Gastrocnemius medialis (tissue), 4 donors: ENCODE data around the gene GRIK3. TPM values are rescaled to one million over a fixed set of nuclear protein-coding genes. Genes with fewer than 3 reads are reported as not detected.

Experiments
- ATAC-seq, 2 donors: fragments of 150-250 bp; one replicate each; pipeline ENCODE4 v1.9.1; 2016
- DNase-seq, 2 donors: peaks; one replicate each; pipeline ENCODE4 v3.0.0-alpha.2; 2019
- H3K27ac ChIP-seq, 4 donors: fragments of 200-600 bp; sonication (generic); 1 replicate in 1 of 4; 2 replicates in 3 of 4; pipeline ENCODE4 v1.5.1; 2016 to 2018; ENCODE audit warnings: mild to moderate bottlenecking in 2 of 4, moderate library complexity in 1 of 4
- H3K27me3 ChIP-seq, 3 donors: fragments of 200-600 bp; sonication (generic) in 2 of 3; 1 replicate in 1 of 3; 2 replicates in 2 of 3; pipeline versions ENCODE4 v1.5.1 to v1.6.0; 2016 to 2019; ENCODE audit warnings: mild to moderate bottlenecking in 1 of 3, moderate library complexity in 1 of 3
- H3K36me3 ChIP-seq, 2 donors: fragments of 200-600 bp; sonication (generic) in 1 of 2; one replicate each; pipeline ENCODE4 v1.5.1; 2017 to 2018
- H3K4me1 ChIP-seq, 2 donors: fragments of 200-600 bp; sonication (generic) in 1 of 2; one replicate each; pipeline ENCODE4 v1.5.1; 2016 to 2017; ENCODE audit warnings: mild to moderate bottlenecking in 2 of 2
- H3K4me3 ChIP-seq, 4 donors: fragments of 200-600 bp; sonication (generic) in 3 of 4; 1 replicate in 1 of 4; 2 replicates in 3 of 4; pipeline ENCODE4 v1.5.1; 2016 to 2019; ENCODE audit warnings: mild to moderate bottlenecking in 2 of 4
- H3K9me3 ChIP-seq, 3 donors: fragments of 200-600 bp; sonication (generic) in 2 of 3; 1 replicate in 1 of 3; 2 replicates in 2 of 3; pipeline ENCODE4 v1.5.1; 2016 to 2019
- POLR2A ChIP-seq, 2 donors: fragments of 450-650 bp; IDR thresholded peaks; one replicate each; pipeline ENCODE4 v1.6.1; 2017; ENCODE audit warnings: antibody characterized with exemption in 2 of 2, mild to moderate bottlenecking in 2 of 2, moderate library complexity in 2 of 2
- in situ Hi-C, 4 donors: fragments of 200-750 bp; cut with MboI; loops; one replicate each; pipeline versions ENCODE4 v1.15.0 to v1.8.0; 2017; ENCODE audit warnings: low sequenced_read_pairs in 4 of 4
- intact Hi-C: fragments of 100-400 bp; cut with DNase I; formaldehyde crosslinking; loops from one replicate; pipeline ENCODE4 v1.15.1; 2023; ENCODE audit warnings: low total_unique reads
- total RNA-seq, 4 donors: library from RNA; depleted of rRNA; stranded (reverse); fragments of >200 nt; gene quantifications; one replicate each; pipeline versions ENCODE4 v1.1.0 to v1.2.3, GENCODE V29; 2016
- TF ChIP-seq, protein P1 (sequence below), 5 experiments: fragments of 450-650 bp in 3 of 5; fragments of 200-600 bp in 2 of 5; sonication (generic) in 2 of 5; IDR thresholded peaks in 4 of 5; conservative IDR thresholded peaks in 1 of 5; 1 replicate in 4 of 5; 2 replicates in 1 of 5; pipeline ENCODE4 v1.5.1; 2016 to 2019; ENCODE audit warnings: antibody characterized with exemption in 5 of 5, mild to moderate bottlenecking in 3 of 5, moderate library complexity in 3 of 5

Gene GRIK3
- total RNA-seq, 4 donors from 2014 or later = 0.13 to 0.22 (median 0.13) TPM; not detected in 1

- no peaks in the 10 kb centered on the region for H3K9me3 ChIP-seq
- intact Hi-C loops = no loop called here
These were observed 242.0 kb downstream of the GRIK3 start for GRCh38 chr1:36792292-36792691.

GRCh38 chr1:36790191-36790590 is 244.1 kb downstream of the GRIK3 start:
- ATAC-seq (no peak), DNase-seq (no peak)
- no peak for TF ChIP-seq POLR2A (IDR thresholded peaks at IDR 0.05)
- TF ChIP-seq, protein P1, sequence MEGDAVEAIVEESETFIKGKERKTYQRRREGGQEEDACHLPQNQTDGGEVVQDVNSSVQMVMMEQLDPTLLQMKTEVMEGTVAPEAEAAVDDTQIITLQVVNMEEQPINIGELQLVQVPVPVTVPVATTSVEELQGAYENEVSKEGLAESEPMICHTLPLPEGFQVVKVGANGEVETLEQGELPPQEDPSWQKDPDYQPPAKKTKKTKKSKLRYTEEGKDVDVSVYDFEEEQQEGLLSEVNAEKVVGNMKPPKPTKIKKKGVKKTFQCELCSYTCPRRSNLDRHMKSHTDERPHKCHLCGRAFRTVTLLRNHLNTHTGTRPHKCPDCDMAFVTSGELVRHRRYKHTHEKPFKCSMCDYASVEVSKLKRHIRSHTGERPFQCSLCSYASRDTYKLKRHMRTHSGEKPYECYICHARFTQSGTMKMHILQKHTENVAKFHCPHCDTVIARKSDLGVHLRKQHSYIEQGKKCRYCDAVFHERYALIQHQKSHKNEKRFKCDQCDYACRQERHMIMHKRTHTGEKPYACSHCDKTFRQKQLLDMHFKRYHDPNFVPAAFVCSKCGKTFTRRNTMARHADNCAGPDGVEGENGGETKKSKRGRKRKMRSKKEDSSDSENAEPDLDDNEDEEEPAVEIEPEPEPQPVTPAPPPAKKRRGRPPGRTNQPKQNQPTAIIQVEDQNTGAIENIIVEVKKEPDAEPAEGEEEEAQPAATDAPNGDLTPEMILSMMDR (IDR thresholded peaks at IDR 0.05 in 4 of 5, conservative IDR thresholded peaks at IDR 0.05 in 1 of 5) = no peak
- H3K9me3 ChIP-seq = no peaks in the 10 kb centered on the region
- in situ Hi-C loops (no loop called here), intact Hi-C loops (no loop called here)
- H3K27me3 ChIP-seq = peaks cover 0 to 9% (median 0%) of the 10 kb centered on the region in 3 donors
- no peaks in the 10 kb centered on the region for H3K4me1 ChIP-seq
- H3K4me3 ChIP-seq = no peak overlapping the region
- H3K36me3 ChIP-seq = no peaks in the 10 kb centered on the region
- H3K27ac ChIP-seq = no peak overlapping the region

More at GRCh38 chr1:36792292-36792691, 242.0 kb downstream of the GRIK3 start:
- no peak for ATAC-seq
- Histone ChIP-seq H3K4me3 (no peak overlapping the region), H3K36me3 (no peaks in the 10 kb centered on the region), H3K27ac (no peak overlapping the region), H3K27me3 (peaks cover 0 to 9% (median 0%) of the 10 kb centered on the region in 3 donors), H3K4me1 (no peaks in the 10 kb centered on the region)
- TF ChIP-seq POLR2A (IDR thresholded peaks at IDR 0.05) = no peak
- TF ChIP-seq, protein P1 (IDR thresholded peaks at IDR 0.05 in 4 of 5, conservative IDR thresholded peaks at IDR 0.05 in 1 of 5) = no peak
- no peak for DNase-seq
- in situ Hi-C loops = no loop called here

- Histone ChIP-seq H3K4me3 (no peak overlapping the region), H3K27me3 (peaks cover 0 to 9% (median 0%) of the 10 kb centered on the region in 3 donors)
These were observed 244.8 kb downstream of the GRIK3 start for GRCh38 chr1:36789535-36789934.

GRCh38 chr1:36787312-36787913 is 246.9 kb downstream of the GRIK3 start:
- intact Hi-C loops = no loop called here
- in situ Hi-C loops = no loop called here
- H3K27me3 ChIP-seq = peaks cover 0 to 9% (median 0%) of the 10 kb centered on the region in 3 donors

More at GRCh38 chr1:36789535-36789934, 244.8 kb downstream of the GRIK3 start:
- no peaks in the 10 kb centered on the region for H3K4me1 ChIP-seq
- in situ Hi-C loops = no loop called here
- H3K27ac ChIP-seq = no peak overlapping the region
- TF ChIP-seq, protein P1 (IDR thresholded peaks at IDR 0.05 in 4 of 5, conservative IDR thresholded peaks at IDR 0.05 in 1 of 5) = no peak
- TF ChIP-seq POLR2A (IDR thresholded peaks at IDR 0.05) = no peak
- ATAC-seq = no peak
- intact Hi-C loops = no loop called here
- no peaks in the 10 kb centered on the region for H3K9me3 ChIP-seq
- no peaks in the 10 kb centered on the region for H3K36me3 ChIP-seq
- no peak for DNase-seq

More at GRCh38 chr1:36787312-36787913, 246.9 kb downstream of the GRIK3 start:
- H3K27ac ChIP-seq = no peak overlapping the region
- no peaks in the 10 kb centered on the region for H3K4me1 ChIP-seq
- no peaks in the 10 kb centered on the region for H3K36me3 ChIP-seq
- TF ChIP-seq, protein P1 (IDR thresholded peaks at IDR 0.05 in 4 of 5, conservative IDR thresholded peaks at IDR 0.05 in 1 of 5) = no peak
- no peak for TF ChIP-seq POLR2A (IDR thresholded peaks at IDR 0.05)
- ATAC-seq (no peak), DNase-seq (no peak)
- H3K4me3 ChIP-seq = no peak overlapping the region
- no peaks in the 10 kb centered on the region for H3K9me3 ChIP-seq
